Measurements from ENCODE around the gene BAZ2B. TPM values are rescaled to one million over a fixed set of nuclear protein-coding genes. Genes with fewer than 3 reads are reported as not detected.

The BAZ2B gene
- total and polyA plus RNA-seq, 2 of the 13 experiments (the other 11 are each of a cell fraction or from before 2014, with no cell fraction given): 14.0 to 15.1 TPM

- TF ChIP-seq ZKSCAN8 (CRISPR knock-in tag; IDR thresholded peaks at IDR 0.05; ENCODE audit: borderline replicate concordance) (no peak), RARA (CRISPR knock-in tag; IDR thresholded peaks at IDR 0.05) (peak; percentile 18; the same call in 1 of the 2 replicates), ZNF687 (CRISPR knock-in tag; IDR thresholded peaks at IDR 0.05) (no peak), CENPBD1 (CRISPR knock-in tag; IDR thresholded peaks at IDR 0.05; ENCODE audit: borderline replicate concordance, low read depth) (no peak), KLF16 (CRISPR knock-in tag; IDR thresholded peaks at IDR 0.05) (no peak), PHF20 (CRISPR knock-in tag; IDR thresholded peaks at IDR 0.05) (no peak), ZNF274 (CRISPR knock-in tag; IDR thresholded peaks at IDR 0.05) (no peak), ZNF343 (CRISPR knock-in tag; IDR thresholded peaks at IDR 0.05) (no peak), XBP1 (CRISPR knock-in tag; IDR thresholded peaks at IDR 0.05) (no peak), ZNF574 (CRISPR knock-in tag; IDR thresholded peaks at IDR 0.05) (no peak), PRDM15 (CRISPR knock-in tag; IDR thresholded peaks at IDR 0.05) (no peak), ZFP62 (CRISPR knock-in tag; IDR thresholded peaks at IDR 0.05) (no peak), NFE2L2 (IDR thresholded peaks at IDR 0.05; ENCODE audit: low read length) (no peak), THAP9 (CRISPR knock-in tag; IDR thresholded peaks at IDR 0.05; ENCODE audit: borderline replicate concordance) (no peak), SMYD3 (CRISPR knock-in tag; IDR thresholded peaks at IDR 0.05) (no peak)
Observed at GRCh38 chr2:159605441-159606178, 10.7 kb downstream of the BAZ2B start (continued).
